Stimulated activated CD4-positive, alpha-beta T cell treated with anti-CD3 and anti-CD28 coated beads, TNF-alpha, amount 100 ng/mL, for 4 hours (primary cell): Measurements from ENCODE around the gene OR51B6.
"Not testable (repeated sequence)": the region's sequence is repeated elsewhere in the genome, so short reads cannot be mapped to it uniquely, and the experiment has no call there.

Experiments used
- DNase-seq, 3 experiments: peaks; one replicate each; pipeline ENCODE4 v3.0.0-alpha.2; 2020; ENCODE audit warnings: low read depth in 3 of 3

The OR51B6 gene

GRCh38 chr11:5351208-5351607 is at the start of gene OR51B6:
OR51B6 (plus strand) TSS chr11:5351508; CDS start chr11:5351508, 0 bp downstream.
- DNase-seq = no peak

GRCh38 chr11:5301846-5302245 is 49.5 kb upstream of the OR51B6 start, which contains the start of gene OR51B4:
OR51B4 (minus strand) TSS chr11:5301946; CDS start chr11:5301946, 0 bp downstream.
- DNase-seq = no peak

DNA sequence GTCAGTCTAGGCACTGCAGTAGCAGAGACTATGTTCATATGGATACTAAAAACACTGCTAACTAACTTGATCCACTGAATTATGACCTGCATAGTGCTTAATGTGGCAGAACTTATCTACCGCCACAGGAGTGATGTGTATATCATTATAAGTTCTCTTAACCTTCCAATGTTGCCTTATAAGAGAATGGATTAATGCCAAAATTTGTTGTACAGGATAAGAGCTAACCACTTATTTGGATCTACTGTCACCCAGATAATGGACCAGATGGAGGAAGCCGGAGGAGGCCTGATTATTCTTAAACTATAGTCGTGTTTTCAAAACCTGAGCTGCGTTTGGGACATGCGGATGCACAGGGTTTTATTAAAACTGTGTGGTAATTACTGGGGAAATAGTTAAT is 47.7 kb upstream of the OR51B6 start:
- DNase-seq = no peak

DNA sequence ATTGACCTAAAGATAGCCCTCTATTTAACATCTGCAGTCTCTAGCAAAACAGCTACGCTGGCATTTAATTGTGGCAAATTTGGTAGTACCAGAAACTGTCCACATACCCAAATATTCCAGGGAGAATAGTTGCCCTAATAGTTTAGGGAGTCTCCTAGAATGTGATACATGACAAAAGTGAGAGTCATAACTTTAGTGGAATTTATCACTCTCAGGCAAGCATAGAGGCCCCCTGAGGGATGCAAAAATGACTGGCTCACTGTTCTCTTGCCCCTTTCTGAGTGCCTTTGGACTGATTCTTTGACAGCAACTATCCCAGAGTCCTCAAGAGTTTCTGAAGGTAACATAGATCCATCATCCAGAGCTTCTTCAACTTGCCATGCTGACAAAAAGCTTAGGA is 47.3 kb upstream of the OR51B6 start:
- no peak for DNase-seq

- DNase-seq = no peak
Observed at GRCh38 chr11:5307256-5308019, 43.9 kb upstream of the OR51B6 start.

DNA sequence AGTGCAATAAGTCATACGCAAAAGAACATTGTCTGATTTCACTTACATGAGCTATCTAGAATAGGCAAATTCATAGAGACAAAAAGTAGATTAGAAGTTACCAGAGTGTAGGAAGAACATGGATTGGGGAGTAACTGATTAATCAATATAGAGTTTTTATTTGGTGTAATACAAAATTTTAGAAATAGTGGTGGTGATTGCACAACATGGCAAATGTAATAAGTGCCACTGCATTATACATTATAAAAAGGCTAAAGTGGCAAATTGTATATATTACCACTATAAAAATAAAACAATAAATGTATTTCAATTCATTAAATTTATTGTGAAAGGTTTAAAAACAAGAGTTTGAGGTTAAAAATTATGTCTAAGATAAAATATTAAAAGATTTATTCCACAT is 40.9 kb upstream of the OR51B6 start:
- DNase-seq = no peak

- DNase-seq = not testable (repeated sequence)
Observed at GRCh38 chr11:5313326-5314023, 37.8 kb upstream of the OR51B6 start.

DNA sequence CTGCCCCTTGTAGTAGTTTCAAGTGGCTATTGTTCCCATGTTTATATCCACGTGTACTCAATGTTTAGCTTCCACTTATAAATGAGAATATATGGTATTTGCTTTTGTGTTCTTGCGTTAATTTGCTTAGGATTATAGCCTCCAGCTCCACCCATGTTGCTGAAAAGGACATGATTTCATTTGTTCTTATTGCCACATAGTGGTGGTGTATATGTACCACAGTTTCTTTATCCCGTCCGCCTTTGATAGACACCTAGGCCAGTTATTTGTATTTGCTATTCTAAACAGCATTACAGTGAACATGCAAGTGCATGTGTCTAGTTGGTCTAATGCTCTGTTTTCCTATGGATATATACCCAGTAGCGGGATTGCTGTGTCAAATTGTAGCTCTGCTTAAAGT is 34.0 kb upstream of the OR51B6 start:
- no peak for DNase-seq

DNA sequence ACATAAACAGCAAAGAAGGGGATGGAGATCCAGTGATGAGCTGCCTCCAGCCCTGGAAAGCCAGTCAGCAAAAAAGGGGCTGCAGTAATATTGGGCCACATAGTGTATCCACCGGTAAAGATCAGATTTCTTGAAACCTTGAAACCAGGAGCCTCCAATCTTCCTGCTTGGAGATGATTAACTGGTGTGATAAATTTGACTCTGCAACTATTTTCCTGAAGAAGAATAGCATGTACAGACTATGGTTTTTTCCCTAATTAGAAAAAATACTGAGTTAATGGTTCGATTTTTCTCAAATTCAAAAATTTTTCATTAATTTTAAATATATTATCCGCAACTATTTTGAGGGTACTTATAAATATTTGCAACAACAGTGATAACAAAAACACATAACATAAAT is 27.1 kb upstream of the OR51B6 start, which contains the start of gene OR51B2:
TSS of gene OR51B2 (minus strand) at position 101 of the 400 bp plus-strand sequence. CDS start at position 101, 0 bp downstream.
- DNase-seq = no peak

- DNase-seq = no peak
Observed at GRCh38 chr11:5335170-5335569, 16.1 kb upstream of the OR51B6 start.

DNA sequence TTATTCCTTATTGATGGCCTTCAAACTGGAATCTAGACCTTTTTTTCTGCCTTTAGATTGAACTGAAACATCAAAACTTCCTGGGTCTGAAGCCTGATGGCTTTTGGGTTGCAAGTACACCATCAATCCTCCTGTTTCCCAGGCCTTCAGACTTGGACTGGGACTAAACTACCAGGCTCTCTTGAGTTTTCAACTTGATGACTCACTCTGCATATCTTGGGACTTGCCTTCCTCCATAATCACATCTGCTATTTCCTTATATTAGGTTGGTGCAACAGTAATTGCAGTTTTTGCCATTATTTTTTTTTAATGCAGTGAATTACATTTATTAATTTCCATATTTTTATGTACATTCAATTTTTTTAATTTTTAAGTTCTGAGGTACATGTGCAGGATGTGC is 15.0 kb upstream of the OR51B6 start:
- no peak for DNase-seq

- not testable (repeated sequence) for DNase-seq
Observed at GRCh38 chr11:5337253-5337652, 14.1 kb upstream of the OR51B6 start.

DNA sequence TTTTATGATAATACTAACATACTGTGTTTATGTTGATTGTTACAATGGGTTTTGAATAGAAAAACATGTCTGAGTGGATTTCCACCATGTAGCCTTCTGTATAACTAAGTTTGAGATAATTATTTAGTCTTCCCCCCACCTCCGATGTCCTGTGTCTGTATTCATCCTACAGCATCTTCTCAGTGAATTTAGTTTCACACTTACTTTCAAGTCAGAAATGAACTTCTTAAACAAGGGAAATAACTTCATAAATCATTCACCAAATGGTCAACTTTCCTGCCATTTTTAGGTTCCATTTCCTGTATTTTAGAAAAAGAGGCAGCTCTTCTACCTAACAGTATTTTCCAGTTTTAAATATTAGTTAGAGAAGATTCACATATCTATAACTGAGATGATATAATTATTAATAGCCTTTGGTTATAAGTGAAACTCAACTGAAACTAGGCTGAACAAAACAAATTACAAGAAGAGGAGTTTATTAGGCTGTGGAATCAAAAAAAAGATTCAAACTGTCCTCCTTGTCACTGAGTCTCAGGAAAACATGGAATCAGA is 11.5 kb upstream of the OR51B6 start:
- no peak for DNase-seq

DNA sequence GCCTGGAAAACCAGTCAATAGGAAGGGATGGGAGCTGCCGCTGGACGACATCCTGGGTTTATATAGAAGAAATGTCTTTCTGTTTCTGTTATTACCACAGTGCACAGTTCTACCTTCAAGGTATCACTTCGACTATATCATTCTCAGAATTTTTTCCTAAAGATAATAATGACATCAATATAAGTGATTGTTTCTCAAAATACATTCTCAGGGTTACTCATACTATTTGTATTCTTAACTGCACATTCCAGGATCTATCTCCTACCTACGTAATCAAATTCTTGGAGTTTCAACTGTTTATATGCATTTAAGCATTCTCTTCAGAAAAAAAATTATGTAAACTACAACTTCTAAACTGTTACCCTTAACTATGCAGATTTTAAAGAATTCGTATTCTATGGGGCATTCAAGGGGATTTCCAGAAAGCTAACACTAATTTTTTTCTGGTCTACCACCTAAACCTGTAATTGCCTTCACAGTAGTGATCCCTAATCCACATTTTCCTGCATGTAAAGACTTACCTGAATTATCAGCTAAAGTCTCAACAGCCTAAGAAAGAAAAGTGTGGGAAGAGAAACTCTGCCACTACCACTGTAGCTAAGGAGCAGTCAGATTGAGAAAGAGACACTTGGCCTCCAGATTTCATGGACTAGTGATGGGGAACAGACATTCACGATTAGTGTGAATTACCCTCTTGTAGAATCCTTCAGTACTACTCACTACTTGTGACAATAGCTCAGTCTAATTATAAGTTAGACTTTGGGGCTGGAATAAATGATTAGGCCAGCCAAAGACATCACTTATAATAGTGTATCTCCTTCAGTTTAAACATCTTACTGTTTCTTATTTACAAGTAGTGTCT is 7.6 kb upstream of the OR51B6 start, which contains the start of gene OR51B5:
TSS of gene OR51B5 (minus strand) at position 51 of the 862 bp plus-strand sequence. CDS start at position 51, 0 bp downstream.
- DNase-seq = no peak

DNA sequence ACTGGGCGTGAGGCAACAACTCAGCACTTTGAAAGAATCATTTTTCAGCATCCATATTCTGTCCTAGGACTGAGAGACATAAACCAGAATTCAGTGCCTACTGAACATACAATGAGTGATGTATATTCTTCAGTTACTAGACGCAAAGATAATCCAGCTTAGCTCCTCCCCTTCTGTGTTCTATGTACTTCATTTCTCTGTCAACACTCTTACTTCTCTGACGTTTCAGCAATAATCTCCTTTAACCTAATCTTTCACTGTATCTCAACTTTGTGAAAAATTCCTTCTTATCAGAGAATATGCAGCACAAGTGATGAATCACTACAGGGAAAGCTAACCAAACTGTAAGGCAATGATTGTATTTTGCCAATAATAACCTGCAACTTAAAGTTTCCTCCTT is 5.5 kb upstream of the OR51B6 start:
- no peak for DNase-seq

GRCh38 chr11:5348551-5349194 is 2.6 kb upstream of the OR51B6 start:
- no peak for DNase-seq

DNA sequence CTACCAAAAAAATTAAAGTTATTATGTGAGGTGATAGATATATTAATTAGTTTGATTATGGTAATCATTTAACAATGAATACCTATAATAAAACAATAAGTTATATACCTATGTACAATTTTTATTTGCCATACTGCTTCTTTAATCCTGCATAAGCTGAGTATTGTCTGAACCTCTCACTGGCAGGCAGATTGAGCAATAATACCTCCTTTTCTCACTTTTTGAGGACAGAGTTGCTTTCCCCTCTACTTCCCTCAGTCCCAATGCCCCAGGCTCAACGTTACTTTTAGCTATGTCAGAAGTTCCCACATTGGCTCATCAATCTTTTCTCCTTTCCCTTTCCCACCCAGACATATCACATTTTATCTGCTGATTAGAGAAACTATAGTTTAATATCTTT is 1.8 kb upstream of the OR51B6 start:
- no peak for DNase-seq

GRCh38 chr11:5356031-5356430 is 4.7 kb downstream of the OR51B6 start:
- DNase-seq = not testable (repeated sequence)

DNA sequence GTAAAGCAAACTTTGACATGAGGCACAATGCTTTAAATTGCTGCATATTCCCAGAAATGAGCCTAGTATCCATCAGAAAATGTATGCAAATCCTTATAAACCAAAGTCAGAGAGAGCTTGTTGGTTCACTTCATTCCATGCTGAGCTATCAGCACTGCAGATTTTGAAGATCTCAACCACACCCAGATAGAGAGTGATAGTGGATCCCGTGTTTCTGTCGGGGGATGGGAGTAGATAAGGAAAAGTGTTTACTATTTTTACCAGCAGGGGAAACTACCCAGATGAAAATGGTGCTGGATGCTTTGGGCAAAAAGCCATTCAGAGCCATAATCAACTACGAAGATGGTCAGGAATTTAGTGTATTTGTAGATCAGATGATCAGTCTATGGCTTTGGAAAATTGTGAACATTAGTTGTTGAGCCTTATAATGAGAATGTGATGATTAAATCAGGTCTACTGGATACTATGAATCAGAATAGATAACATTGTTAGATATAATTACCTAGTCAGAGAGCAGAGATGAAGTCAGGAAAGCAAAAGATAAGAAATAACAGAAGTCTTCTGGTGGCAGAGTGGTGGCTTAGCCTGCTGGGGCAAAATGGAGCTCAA is 10.8 kb downstream of the OR51B6 start:
- no peak for DNase-seq

GRCh38 chr11:5363679-5364078 is 12.4 kb downstream of the OR51B6 start:
- no peak for DNase-seq

GRCh38 chr11:5364214-5364613 is 12.9 kb downstream of the OR51B6 start:
- DNase-seq = no peak
